HG03354 (cell line): ENCODE results near the gene PHAX.
"Not testable (repeated sequence)": the region's sequence is repeated elsewhere in the genome, so short reads cannot be mapped to it uniquely, and the experiment has no call there.

Experiments used
- ATAC-seq: cut with Tn5 transposase; IDR thresholded peaks from one replicate; pipeline ENCODE4 v1.9.1; 2021; ENCODE audit warnings: mild to moderate bottlenecking; ENCODE audit not compliant: unreplicated experiment, poor library complexity, severe bottlenecking

Gene PHAX

DNA sequence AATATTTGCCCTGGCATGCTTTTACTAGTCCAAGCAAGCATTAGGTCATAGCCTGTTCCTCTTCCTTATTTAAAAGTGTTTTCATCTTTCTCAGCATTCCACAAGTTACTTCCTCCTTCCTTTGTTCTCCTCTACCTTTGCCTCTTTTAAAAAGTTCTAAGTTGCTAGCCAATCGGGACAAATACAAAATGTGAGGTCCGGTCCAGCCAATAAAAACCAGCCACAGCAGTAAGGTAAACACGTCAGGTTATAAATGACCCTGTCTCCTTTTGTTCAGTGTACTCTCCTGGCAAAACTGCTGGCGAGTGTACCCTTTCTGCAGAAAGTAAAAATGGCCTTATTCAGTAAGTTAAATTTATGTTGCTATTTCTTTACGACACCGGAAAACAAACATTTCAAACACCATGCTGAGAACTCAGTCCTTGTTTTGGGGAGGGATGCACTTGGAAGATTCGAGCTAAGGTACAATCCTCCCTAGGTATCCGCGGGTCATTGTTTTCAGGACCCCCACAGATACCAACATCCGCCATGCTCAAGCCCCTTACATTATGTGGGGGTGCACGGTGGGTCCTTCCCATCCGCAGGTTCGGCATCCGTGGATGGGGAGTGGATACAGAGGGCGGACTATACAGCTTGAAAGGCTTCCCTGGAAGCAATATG lies 646 bp upstream of the PHAX start:
- not testable (repeated sequence) for ATAC-seq

DNA sequence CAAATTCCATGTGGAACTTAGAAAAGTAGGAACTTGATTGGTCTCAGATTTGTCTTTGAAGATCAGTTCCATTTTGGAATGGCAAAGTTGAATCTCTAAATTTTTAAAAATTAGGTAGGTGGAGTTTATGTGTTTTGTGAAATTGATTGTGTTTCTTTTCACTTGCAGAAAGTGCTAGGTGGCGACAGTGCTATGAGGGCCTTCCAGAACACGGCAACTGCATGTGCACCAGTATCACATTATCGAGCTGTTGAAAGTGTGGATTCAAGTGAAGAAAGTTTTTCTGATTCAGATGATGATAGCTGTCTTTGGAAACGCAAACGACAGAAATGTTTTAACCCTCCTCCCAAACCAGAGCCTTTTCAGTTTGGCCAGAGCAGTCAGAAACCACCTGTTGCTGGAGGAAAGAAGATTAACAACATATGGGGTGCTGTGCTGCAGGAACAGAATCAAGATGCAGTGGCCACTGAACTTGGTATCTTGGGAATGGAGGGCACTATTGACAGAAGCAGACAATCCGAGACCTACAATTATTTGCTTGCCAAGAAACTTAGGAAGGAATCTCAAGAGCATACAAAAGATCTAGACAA lies 2.8 kb downstream of the PHAX start:
- ATAC-seq: no peak

DNA sequence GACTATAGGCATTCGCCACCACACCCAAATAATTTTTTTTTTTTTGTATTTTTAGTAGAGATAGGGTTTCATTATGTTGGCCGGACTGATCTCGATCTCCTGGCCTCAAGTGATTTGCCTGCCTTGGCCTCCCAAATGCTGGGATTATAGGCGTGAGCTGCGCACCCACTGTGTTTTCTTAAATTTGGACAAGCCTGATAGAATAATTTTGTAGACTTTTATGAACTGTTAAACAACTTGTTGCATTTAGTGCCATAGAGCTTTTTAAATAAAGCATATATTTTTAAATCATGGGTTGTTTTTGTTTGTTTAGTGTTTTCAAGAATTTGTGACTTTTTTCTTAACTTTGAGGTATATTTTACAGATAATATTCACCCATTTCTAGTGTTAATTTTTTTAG lies 4.8 kb downstream of the PHAX start:
- ATAC-seq: no peak

DNA sequence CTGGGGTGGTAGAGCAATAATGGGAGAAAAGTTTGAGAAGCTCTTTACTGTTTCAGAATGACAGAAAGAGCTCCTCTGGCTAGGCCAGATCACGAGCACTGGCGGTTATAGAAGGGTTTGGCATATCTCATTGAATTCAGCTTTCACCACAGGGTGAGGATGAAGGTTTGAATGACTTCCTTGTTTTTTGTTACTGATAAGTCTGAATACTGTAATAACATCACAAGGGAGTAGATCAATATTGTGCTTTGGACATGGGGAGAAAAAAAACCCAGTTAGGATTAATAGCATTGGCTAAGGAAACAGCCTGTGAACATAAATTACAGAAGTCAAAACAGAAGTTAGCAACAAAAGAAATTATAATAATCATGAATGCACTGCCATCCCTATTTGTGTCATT lies 9.4 kb downstream of the PHAX start:
- no peak for ATAC-seq

DNA sequence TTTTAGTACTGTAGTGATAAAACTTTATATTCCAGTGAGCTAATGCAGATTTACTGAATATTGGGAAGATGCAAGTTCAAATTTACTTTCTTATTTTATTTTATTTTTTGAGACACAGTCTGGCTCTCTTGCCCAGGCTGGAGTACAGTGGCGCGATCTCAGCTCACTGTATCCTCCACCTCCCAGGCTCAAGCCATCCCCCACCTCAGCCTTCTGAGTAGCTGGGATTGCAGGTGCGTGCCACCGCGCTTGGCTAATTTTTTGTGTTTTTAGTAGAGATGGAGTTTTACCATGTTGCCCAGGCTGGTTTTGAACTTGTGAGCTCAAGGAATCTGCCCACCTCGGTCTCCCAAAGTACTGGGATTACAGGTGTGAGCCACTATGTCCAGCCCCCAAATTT lies 9.9 kb downstream of the PHAX start:
- no peak for ATAC-seq

DNA sequence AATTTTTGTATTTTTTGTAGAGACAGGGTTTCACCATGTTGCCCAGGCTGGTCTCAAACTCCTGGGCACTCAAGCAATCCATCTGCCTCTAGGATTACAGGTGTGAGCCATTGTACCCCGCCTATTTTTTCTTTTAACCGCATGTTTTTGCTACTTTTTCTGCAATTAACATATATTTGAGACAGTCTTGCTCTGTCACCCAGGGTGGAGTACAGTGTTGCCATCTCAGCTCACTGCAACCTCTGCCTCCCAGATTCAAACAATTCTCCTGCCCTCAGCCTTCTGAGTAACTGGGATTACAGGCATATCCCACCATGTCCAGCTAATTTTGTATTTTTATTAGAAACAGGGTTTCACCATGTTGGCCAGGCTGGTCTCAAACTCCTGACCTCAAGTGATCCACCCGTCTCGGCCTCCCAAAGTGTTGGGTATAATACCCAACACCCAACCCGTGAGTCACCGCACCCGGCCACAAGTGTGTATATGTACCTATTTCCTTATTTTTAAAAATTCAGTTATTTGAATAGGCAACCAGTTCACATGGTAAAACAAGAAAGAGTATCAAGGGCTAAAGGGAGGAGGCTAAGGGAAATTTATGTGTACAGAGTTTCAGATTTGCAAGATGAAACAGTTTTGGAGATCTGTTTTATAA lies 13.3 kb downstream of the PHAX start:
- no peak for ATAC-seq

DNA sequence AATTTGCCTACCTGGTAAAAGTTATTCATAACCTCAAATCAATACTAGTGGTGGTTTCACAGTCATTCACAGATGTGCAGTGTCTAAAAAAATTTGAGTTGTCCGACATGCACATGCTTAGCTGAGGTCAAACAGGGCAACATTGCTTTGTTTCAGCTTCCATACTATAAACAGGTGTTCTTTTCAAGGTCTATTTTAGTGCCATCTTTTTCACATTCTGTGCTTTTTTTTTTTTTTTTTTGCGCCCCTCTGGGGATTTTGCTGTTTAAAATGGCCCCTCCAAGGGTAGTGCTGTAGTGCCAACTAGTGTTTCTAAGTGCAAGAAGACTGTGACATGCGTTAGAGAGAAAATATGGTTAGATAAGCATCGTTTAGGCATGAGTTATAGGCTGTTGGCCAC lies 14.5 kb downstream of the PHAX start:
- ATAC-seq: peak; percentile 98

DNA sequence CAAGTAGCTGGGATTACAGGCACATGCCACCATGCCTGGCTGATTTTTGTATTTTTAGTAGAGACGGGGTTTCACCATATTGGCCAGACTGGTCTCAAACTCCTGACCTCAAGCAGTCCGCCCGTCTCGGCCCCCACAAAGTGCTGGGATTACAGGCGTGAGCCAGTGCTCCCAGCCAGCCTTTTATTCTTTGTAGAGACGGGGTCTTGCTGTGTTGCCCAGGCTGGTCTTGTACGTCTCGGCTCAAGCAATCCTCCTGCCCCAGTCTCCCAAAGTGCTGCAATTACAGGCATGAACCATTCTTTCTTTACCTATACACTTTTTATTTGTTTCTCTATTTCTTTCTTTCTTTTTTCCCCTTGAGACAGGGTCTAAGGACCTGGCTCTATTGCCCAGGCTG lies 16.9 kb downstream of the PHAX start:
- not testable (repeated sequence) for ATAC-seq

DNA sequence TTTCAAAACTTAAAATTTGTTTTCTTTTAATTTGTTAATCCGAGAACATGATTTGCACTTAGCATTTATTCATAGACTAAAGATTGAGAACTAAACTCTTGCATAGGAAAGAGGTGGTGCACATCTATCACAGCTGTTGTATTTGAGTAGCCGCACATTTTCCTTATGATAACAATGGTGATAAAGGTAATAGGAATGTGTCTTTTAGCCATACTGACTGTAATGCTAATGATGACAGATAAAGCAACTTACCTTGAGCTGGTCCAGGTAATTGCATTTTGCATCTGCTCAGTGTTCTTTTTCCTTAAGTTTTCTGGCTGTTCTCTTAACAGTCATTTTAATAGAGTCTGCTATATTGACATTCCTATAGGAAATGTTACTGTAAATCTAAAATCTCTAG lies 19.0 kb downstream of the PHAX start:
- no peak for ATAC-seq

DNA sequence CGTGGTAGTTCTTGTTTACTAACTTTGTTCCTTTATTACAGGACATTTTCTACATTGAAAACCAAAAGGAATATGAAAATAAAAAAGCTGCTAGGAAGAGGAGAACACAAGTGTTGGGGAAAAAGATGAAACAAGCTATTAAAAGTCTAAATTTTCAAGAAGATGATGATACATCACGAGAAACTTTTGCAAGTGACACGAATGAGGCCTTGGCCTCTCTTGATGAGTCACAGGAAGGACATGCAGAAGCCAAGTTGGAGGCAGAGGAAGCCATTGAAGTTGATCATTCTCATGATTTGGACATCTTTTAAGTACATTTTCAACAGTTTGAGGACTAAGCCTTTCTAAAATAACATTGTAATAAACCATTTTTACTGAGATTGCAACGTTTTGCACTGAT lies 23.8 kb downstream of the PHAX start:
- no peak for ATAC-seq

DNA sequence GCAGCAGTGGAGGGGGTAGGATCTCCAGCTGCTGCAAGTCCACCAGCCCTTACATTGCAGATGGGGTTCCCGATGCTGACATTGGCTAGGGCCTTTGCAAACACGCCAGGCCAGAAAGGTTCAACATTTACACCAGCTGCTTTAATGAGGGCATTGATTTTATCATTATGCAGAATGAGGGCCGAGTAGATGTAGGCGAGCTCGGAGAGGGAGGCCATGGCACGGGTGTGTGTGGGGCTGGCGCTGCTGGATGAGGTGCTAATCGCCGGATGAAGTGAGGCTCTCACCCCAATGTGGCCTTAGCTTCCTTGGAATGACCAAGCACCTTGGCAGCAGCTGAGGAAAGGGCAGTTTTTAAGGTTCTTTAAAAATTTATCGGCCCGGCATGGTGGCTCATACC lies 27.4 kb downstream of the PHAX start:
- ATAC-seq: no peak

DNA sequence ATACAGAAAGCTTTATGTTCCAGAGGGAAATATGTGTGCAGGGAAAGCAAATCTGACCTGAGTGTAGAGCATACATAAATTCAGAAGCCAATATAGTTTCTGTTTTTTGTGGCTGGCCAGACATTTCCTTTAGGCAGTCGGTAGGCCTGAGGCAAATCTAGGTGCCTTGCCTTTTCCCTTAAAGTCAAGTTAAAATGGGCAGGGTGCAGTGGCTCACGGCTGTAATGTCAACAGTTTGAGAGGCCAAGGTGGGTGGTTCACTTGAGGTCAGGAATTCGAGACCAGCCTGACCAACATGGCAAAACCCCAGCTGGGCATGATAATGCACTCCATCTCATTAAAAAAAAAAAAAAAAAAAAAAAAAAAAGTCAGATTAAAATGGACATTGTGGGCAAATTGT lies 31.2 kb downstream of the PHAX start:
- ATAC-seq: no peak

DNA sequence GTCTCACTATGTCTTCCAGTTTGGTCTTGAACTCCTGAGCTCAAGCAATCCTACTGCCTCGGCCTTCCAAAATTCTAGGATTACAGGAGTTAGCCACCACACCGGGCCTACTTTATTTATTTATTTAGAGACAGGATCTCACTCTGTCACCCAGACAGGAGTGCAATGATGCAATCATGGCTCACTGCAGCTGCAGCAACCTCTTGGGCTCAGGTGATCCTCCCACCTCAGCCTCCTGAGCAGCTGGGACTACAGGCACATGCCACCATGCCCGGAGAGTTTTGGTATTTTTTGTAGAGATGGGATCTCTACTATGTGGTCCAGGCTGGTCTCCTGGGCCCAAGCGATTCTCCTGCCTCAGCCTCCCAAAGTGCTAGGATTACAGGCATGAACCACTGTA lies 32.8 kb downstream of the PHAX start:
- no peak for ATAC-seq

DNA sequence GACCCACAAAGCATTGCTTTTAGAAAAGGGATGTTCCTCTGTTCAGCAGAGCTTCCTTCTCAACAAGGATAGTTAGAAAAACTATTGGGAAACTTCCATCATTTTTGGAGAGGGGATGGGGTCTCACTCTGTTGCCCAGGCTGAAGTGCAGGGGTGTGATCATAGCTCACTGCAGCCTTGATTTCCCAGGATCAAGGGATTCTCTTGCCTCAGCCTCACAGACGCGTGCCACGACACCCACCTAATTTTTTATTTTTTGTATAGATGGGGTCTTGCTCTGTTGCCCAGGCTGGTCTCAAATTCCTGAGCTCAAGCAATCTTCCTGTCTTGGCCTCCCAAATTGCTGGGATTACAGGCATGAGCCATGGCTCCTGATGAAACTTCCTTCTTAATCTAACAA lies 34.8 kb downstream of the PHAX start:
- ATAC-seq: no peak

DNA sequence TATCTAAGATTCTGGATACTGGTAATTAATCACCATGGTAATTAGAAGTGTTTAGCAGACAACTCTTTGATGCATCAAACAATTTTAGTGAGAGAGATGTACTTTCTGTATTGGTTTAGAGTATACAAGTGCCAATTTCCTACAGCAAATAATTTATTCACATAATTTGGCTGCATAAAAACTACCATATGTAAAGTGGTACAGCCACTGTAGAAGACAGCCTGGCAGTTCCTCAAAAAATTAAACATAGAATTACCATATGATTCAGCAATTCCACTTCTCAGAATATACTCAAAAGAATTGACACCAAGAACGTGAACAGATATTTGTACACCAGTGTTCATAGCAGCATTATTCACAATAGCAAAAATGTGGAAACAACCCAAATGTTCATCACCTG lies 36.2 kb downstream of the PHAX start:
- ATAC-seq: no peak

DNA sequence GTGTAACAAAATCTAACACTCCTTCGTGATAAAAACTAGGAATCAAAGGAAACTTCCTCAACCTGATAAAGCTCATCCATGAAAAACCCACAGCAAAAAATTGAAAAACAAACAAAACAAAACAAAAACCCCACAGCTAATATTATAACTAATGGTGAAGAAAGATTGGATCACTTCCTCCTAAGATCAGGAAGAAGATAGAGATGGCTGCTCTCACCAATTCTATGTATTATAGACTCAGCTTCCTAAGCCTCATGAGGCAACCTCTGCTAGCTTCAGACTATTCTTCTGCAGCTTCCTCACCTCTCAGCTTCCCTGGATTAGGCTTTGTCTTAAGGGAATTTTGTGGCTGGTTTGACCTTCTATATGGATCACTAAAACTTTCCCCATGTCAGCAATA lies 40.1 kb downstream of the PHAX start:
- no peak for ATAC-seq

DNA sequence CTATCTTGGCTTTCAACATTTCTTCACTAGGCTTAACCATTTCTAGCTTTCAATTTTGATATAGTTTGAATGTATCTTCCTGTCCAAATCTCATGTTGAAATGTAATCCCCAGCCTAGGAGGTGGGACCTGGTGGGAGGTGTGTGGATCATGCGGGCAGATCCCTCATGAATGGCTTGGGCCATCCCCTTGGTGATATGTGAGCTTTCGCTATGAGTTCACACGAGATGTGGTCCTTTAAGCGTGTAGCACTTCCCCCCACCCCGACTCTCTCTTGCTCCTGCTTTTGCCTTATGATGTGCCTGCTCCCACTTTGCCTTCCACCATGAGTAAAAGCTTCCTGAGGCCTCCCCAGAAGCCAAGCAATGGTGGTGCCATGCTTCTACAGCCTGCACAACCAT lies 40.6 kb downstream of the PHAX start:
- ATAC-seq: no peak

DNA sequence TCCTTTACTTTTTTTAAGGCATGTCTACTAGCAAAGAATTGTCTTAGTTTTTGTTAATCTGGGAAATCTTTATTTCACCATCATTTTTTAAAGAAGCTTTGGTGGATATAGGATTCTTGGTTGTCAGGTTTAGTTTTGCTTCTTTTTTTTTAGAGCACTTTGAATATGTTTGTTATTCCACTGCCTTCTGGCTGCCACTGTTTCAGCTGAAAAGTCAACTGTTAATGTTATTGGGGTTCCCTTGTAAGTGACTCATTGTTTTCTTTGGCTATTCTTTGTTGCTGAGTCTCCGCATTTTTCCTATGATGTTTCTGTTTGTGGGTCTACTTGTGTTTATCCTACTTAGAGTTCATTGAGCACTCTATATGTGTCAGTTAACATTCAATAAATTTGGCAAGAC lies 44.4 kb downstream of the PHAX start:
- ATAC-seq: no peak

DNA sequence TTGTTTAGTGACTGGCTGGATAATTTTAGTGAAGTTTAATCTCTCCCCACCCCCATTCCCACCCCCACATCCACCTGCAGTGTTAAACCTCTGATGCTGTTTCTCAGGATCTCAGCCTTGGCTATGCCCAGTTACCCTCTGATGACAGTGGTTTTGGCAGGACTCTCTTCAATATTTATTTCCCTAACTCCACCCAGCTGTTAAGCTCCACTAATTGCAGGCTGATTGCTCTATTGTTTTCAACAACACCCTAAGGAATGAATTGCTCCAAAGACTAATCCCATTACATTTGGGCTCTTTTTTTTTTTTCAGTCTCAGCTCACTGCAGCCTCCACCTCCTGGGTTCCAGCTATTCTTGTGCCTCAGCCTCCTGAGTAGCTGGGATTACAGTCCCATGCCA lies 46.3 kb downstream of the PHAX start:
- ATAC-seq: no peak

DNA sequence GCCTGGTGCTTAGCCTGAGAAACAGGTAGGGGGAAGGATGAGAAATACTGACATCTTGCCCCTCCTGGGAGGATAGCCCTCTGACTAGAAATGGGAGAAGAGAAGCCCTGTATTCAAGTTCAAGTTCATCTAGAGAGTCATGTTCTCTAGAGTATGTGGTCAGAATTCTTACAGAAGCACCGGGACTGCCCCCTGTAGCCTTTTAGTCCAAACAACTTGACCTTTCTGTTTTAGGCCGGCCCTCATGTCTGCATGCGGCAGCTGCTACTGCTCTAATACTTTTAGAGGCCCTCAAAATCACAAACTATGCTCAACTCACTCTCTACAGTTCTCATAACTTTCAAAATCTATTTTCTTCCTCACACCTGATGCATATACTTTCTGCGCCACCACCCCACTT lies 47.7 kb downstream of the PHAX start:
- no peak for ATAC-seq

DNA sequence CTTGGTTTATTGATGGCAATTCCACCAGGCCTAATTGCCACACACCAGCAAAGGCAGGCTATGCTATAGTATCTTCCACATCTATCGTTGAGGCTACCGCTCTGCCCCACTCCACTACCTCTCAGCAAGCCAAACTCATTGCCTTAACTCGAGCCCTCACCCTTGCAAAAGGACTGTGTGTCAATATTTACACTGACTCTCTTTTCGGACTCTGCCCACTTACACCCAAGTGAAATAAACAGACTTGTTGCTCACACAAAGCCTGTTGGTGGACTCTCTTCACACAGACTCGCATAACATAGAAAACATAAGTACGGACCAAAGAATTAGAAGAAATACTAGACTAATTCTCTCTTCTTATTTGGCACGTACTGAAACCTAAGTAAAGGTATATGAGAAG lies 48.3 kb downstream of the PHAX start:
- ATAC-seq: not testable (repeated sequence)

DNA sequence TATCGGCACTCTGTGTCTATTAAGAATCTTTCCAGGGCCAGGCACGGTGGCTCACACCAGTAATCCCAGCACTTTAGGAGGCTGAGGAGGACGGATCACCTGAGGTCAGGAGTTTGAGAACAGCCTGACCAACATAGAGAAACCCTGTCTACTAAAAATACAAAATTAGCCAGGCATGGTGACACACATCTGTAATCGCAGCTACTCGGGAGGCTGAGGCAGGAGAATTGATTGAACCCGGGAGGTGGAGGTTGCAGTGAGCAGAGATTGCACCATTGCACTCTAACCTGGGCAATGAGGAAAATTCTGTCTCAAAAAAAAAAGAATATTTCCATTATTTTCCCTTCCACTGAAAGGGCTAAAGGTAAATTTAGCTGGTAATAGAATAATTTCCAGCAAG lies 49.0 kb downstream of the PHAX start:
- not testable (repeated sequence) for ATAC-seq
